ENCODE measurements around the gene RAD51B.

GRCh38 chr14:67975470-67975869 is 155.9 kb downstream of the RAD51B start:
- TF ChIP-seq CTCF (IDR thresholded peaks at IDR 0.05) = no peak
- TF ChIP-seq POLR2A (IDR thresholded peaks at IDR 0.05) = no peak

All from thyroid gland (tissue), 4 donors.